HL-60/S4 treated with phorbol 12-myristate 13-acetate at 8.2 ng/mL for 4 days and 3 days (cell line): Measurements from ENCODE around the gene SOD2.
"Not testable (repeated sequence)": the region's sequence is repeated elsewhere in the genome, so short reads cannot be mapped to it uniquely, and the experiment has no call there.

ENCODE experiments used
- in situ Hi-C: fragments of 300-500 bp; cut with MboI; formaldehyde crosslinking; loops from 2 replicates; pipeline ENCODE4 v1.15.0; 2022; ENCODE audit warnings: low sequenced_read_pairs

Gene SOD2

GRCh38 chr6:159716247-159717096 lies 23.4 kb upstream of the SOD2 start:
- in situ Hi-C loops = no loop called here

GRCh38 chr6:159715605-159716004 lies 22.6 kb upstream of the SOD2 start:
- in situ Hi-C loops = no loop called here

GRCh38 chr6:159715166-159715565 lies 22.1 kb upstream of the SOD2 start:
- in situ Hi-C loops = no loop called here

- in situ Hi-C loops = no loop called here
Measured at GRCh38 chr6:159714404-159714803, 21.4 kb upstream of the SOD2 start.

- in situ Hi-C loops = no loop called here
Measured at GRCh38 chr6:159713984-159714383, 20.9 kb upstream of the SOD2 start.

GRCh38 chr6:159712389-159712788 lies 19.3 kb upstream of the SOD2 start:
- in situ Hi-C loops = not testable (repeated sequence)

GRCh38 chr6:159710603-159711002 lies 17.6 kb upstream of the SOD2 start:
- in situ Hi-C loops = not testable (repeated sequence)

GRCh38 chr6:159701413-159701999 lies 8.5 kb upstream of the SOD2 start:
- in situ Hi-C loops = no loop called here

GRCh38 chr6:159700970-159701369 lies 7.9 kb upstream of the SOD2 start:
- in situ Hi-C loops = no loop called here

GRCh38 chr6:159695984-159696383 lies 2.9 kb upstream of the SOD2 start:
- in situ Hi-C loops = no loop called here

GRCh38 chr6:159693894-159694545 lies 979 bp upstream of the SOD2 start:
- in situ Hi-C loops = no loop called here

- in situ Hi-C loops = no loop called here
Measured at GRCh38 chr6:159692303-159693127, 526 bp downstream of the SOD2 start.

- in situ Hi-C loops = no loop called here
Measured at GRCh38 chr6:159691963-159692287, 1.1 kb downstream of the SOD2 start.

- in situ Hi-C loops = no loop called here
Measured at GRCh38 chr6:159691133-159691962, 1.7 kb downstream of the SOD2 start.

- in situ Hi-C loops = not testable (repeated sequence)
Measured at GRCh38 chr6:159690135-159690534, 2.9 kb downstream of the SOD2 start.

- in situ Hi-C loops = no loop called here
Measured at GRCh38 chr6:159689001-159689400, 4.0 kb downstream of the SOD2 start.

GRCh38 chr6:159688266-159688905 lies 4.7 kb downstream of the SOD2 start:
- in situ Hi-C loops = no loop called here

- in situ Hi-C loops = no loop called here
Measured at GRCh38 chr6:159687341-159687740, 5.7 kb downstream of the SOD2 start.

GRCh38 chr6:159686703-159687102 lies 6.3 kb downstream of the SOD2 start:
- in situ Hi-C loops = no loop called here

GRCh38 chr6:159686040-159686439 lies 7.0 kb downstream of the SOD2 start:
- in situ Hi-C loops = no loop called here
